Measurements from ENCODE around the gene MCM3AP.

Gene MCM3AP

DNA sequence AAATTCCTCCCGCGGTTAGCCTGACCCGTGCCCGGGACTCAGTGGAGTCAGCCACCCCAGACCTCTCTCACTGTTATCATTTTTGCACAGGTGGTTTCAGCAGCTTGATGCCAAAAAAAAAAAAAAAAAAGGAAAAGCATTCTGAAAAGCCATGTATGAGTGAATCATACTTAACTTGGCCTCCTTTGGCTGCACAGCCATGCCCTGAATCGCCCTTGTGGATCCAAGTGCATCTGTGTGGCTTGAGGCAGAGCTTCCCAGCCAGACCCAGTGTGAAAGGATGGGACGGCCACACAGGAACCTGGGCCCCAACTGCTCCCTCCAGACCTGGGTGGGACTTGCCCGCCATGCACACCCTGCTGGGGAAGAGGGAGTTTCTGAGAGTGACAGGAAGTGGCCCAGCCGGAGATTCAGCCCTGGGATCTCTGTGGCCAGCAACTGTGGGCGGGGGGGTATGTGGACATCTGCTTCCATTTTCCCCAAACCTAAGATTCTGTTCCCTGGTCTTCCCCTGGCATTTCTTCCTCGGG, 9.3 kb upstream of the MCM3AP start:
- H3K9me3 ChIP-seq (ENCODE audit: control insufficient read depth, insufficient read depth, low read length) = no peaks in the 10 kb centered on the region
- peaks cover 8% of the 10 kb centered on the region for H3K36me3 ChIP-seq (ENCODE audit: control insufficient read depth, insufficient read depth, low read length)
- H3K27ac ChIP-seq (ENCODE audit: low read length) = no peak overlapping the region
- H3K4me3 ChIP-seq (ENCODE audit: low read length) = no peak overlapping the region
- no peaks in the 10 kb centered on the region for H3K27me3 ChIP-seq (ENCODE audit: control insufficient read depth, insufficient read depth, low read length)
- no peak for DNase-seq (ENCODE audit: low read depth, low spot score)
- WGBS (ENCODE audit: insufficient coverage, insufficient read length) = no CpG with 5 or more reads among the region's 10 CpGs
- no peaks in the 10 kb centered on the region for H3K4me1 ChIP-seq (ENCODE audit: control insufficient read depth, insufficient read depth, low read length)

GRCh38 chr21:46291561-46291960, 6.2 kb upstream of the MCM3AP start:
- WGBS (ENCODE audit: insufficient coverage, insufficient read length) = no CpG with 5 or more reads among the region's 2 CpGs
- no peak overlapping the region for H3K4me3 ChIP-seq (ENCODE audit: low read length)

GRCh38 chr21:46289655-46290179, 4.3 kb upstream of the MCM3AP start:
- H3K4me1 ChIP-seq (ENCODE audit: control insufficient read depth, insufficient read depth, low read length) = no peaks in the 10 kb centered on the region
- no peak for DNase-seq (ENCODE audit: low read depth, low spot score)
- no peak overlapping the region for H3K4me3 ChIP-seq (ENCODE audit: low read length)
- H3K27me3 ChIP-seq (ENCODE audit: control insufficient read depth, insufficient read depth, low read length) = no peaks in the 10 kb centered on the region
- 0 out of 2 replicates have a peak, but pooled peaks cover 3% of the 10 kb centered on the region for H3K36me3 ChIP-seq (ENCODE audit: control insufficient read depth, insufficient read depth, low read length)
- no peak overlapping the region for H3K27ac ChIP-seq (ENCODE audit: low read length)
- no peaks in the 10 kb centered on the region for H3K9me3 ChIP-seq (ENCODE audit: control insufficient read depth, insufficient read depth, low read length)
- WGBS (ENCODE audit: insufficient coverage, insufficient read length) = no CpG with 5 or more reads among the region's 6 CpGs

More at GRCh38 chr21:46291561-46291960, 6.2 kb upstream of the MCM3AP start:
- Histone ChIP-seq H3K36me3 (ENCODE audit: control insufficient read depth, insufficient read depth, low read length) (0 out of 2 replicates have a peak, but pooled peaks cover 3% of the 10 kb centered on the region), H3K27me3 (ENCODE audit: control insufficient read depth, insufficient read depth, low read length) (no peaks in the 10 kb centered on the region), H3K4me1 (ENCODE audit: control insufficient read depth, insufficient read depth, low read length) (no peaks in the 10 kb centered on the region), H3K9me3 (ENCODE audit: control insufficient read depth, insufficient read depth, low read length) (no peaks in the 10 kb centered on the region), H3K27ac (ENCODE audit: low read length) (no peak overlapping the region)
- no peak for DNase-seq (ENCODE audit: low read depth, low spot score)

GRCh38 chr21:46287541-46287940, 2.1 kb upstream of the MCM3AP start:
- 0 out of 2 replicates have a peak, but pooled peaks cover 3% of the 10 kb centered on the region for H3K36me3 ChIP-seq (ENCODE audit: control insufficient read depth, insufficient read depth, low read length)
- H3K27me3 ChIP-seq (ENCODE audit: control insufficient read depth, insufficient read depth, low read length) = no peaks in the 10 kb centered on the region
- H3K27ac ChIP-seq (ENCODE audit: low read length) = no peak overlapping the region
- WGBS (ENCODE audit: insufficient coverage, insufficient read length) = no CpG with 5 or more reads among the region's 10 CpGs
- H3K9me3 ChIP-seq (ENCODE audit: control insufficient read depth, insufficient read depth, low read length) = no peaks in the 10 kb centered on the region
- no peak for DNase-seq (ENCODE audit: low read depth, low spot score)
- H3K4me1 ChIP-seq (ENCODE audit: control insufficient read depth, insufficient read depth, low read length) = no peaks in the 10 kb centered on the region
- no peak overlapping the region for H3K4me3 ChIP-seq (ENCODE audit: low read length)

GRCh38 chr21:46286648-46287002, 1.2 kb upstream of the MCM3AP start:
- H3K4me1 ChIP-seq (ENCODE audit: control insufficient read depth, insufficient read depth, low read length) = no peaks in the 10 kb centered on the region
- peak overlapping the region; percentile 47 for H3K27ac ChIP-seq (ENCODE audit: low read length)
- H3K36me3 ChIP-seq (ENCODE audit: control insufficient read depth, insufficient read depth, low read length) = 0 out of 2 replicates have a peak, but pooled peaks cover 3% of the 10 kb centered on the region
- H3K4me3 ChIP-seq (ENCODE audit: low read length) = peak overlapping the region; percentile 96; the same call in 1 of the 2 replicates
- DNase-seq (ENCODE audit: low read depth, low spot score) = no peak
- no peaks in the 10 kb centered on the region for H3K9me3 ChIP-seq (ENCODE audit: control insufficient read depth, insufficient read depth, low read length)
- WGBS (ENCODE audit: insufficient coverage, insufficient read length) = no CpG with 5 or more reads among the region's 16 CpGs
- H3K27me3 ChIP-seq (ENCODE audit: control insufficient read depth, insufficient read depth, low read length) = no peaks in the 10 kb centered on the region

DNA sequence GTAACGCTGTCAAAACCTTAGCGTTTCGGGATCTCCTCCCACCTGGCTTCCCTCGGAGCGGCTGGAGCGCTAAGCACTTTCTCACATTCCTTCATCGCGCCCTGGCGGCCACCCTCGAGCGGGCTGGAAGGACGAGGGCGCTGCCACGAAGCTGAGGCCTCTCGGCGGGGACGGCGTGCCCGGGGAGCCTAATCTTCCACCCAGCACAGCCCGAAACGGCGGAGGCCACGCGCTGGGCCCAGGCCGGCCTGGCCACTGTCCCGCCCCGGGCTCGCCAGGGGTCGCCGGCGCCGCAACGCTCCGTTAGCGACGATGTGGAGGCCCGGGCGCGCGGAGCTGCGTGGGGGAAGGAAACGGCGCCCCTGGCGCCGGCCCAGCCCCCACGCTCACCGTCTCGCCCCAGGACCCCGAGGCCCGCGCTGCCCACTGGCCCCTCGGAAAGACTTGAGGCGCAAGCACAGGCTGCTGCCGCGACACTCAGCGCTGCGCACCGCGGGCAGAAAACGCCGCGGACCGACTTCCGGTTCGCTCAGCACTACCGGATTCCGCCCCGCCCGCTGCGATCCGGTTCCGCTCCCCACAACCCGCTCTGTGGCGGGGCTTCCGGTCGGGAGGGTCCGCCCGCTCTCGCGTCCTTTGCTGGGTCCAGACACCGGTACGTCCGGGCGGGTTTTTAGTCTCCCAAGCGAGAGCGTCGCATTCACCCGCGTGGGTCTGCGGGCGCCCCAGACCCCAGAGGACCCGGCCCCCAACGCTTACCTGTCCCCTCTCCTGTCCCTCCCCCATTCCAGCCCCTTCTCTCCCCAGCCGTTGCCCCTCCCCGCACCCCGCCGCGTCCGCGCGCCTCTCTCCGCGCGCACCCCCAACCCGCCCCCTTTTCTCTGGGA, 593 bp upstream of the MCM3AP start, which contains the start of gene YBEY:
Gene YBEY, plus strand, starts transcription at position 582 of the 887 bp plus-strand sequence. CDS start 572 bp downstream, outside the sequence.
- peak; percentile 70 for DNase-seq (ENCODE audit: low read depth, low spot score)
- H3K27me3 ChIP-seq (ENCODE audit: control insufficient read depth, insufficient read depth, low read length) = no peaks in the 10 kb centered on the region
- WGBS (ENCODE audit: insufficient coverage, insufficient read length) = no CpG with 5 or more reads among the region's 105 CpGs
- no peaks in the 10 kb centered on the region for H3K36me3 ChIP-seq (ENCODE audit: control insufficient read depth, insufficient read depth, low read length)
- H3K4me1 ChIP-seq (ENCODE audit: control insufficient read depth, insufficient read depth, low read length) = no peaks in the 10 kb centered on the region
- H3K9me3 ChIP-seq (ENCODE audit: control insufficient read depth, insufficient read depth, low read length) = no peaks in the 10 kb centered on the region
- H3K4me3 ChIP-seq (ENCODE audit: low read length) = peak within 1 kb of the TSS; percentile 96
- H3K27ac ChIP-seq (ENCODE audit: low read length) = peak within 1 kb of the TSS; percentile 47

GRCh38 chr21:46284733-46285132, 678 bp downstream of the MCM3AP start:
- Histone ChIP-seq H3K36me3 (ENCODE audit: control insufficient read depth, insufficient read depth, low read length) (peaks cover 2% of the 10 kb centered on the region), H3K4me1 (ENCODE audit: control insufficient read depth, insufficient read depth, low read length) (no peaks in the 10 kb centered on the region), H3K9me3 (ENCODE audit: control insufficient read depth, insufficient read depth, low read length) (no peaks in the 10 kb centered on the region), H3K4me3 (ENCODE audit: low read length) (no peak overlapping the region), H3K27ac (ENCODE audit: low read length) (no peak overlapping the region), H3K27me3 (ENCODE audit: control insufficient read depth, insufficient read depth, low read length) (no peaks in the 10 kb centered on the region)
- WGBS (ENCODE audit: insufficient coverage, insufficient read length) = no CpG with 5 or more reads among the region's 1 CpG
- no peak for DNase-seq (ENCODE audit: low read depth, low spot score)

GRCh38 chr21:46284077-46284644, 1.2 kb downstream of the MCM3AP start:
- no peak overlapping the region for H3K4me3 ChIP-seq (ENCODE audit: low read length)
- H3K27ac ChIP-seq (ENCODE audit: low read length) = no peak overlapping the region
- DNase-seq (ENCODE audit: low read depth, low spot score) = no peak
- no peaks in the 10 kb centered on the region for H3K9me3 ChIP-seq (ENCODE audit: control insufficient read depth, insufficient read depth, low read length)
- H3K36me3 ChIP-seq (ENCODE audit: control insufficient read depth, insufficient read depth, low read length) = peaks cover 7% of the 10 kb centered on the region
- no peaks in the 10 kb centered on the region for H3K27me3 ChIP-seq (ENCODE audit: control insufficient read depth, insufficient read depth, low read length)
- no CpG with 5 or more reads among the region's 15 CpGs for WGBS (ENCODE audit: insufficient coverage, insufficient read length)
- H3K4me1 ChIP-seq (ENCODE audit: control insufficient read depth, insufficient read depth, low read length) = no peaks in the 10 kb centered on the region

- H3K4me3 ChIP-seq (ENCODE audit: low read length) = no peak overlapping the region
- H3K27me3 ChIP-seq (ENCODE audit: control insufficient read depth, insufficient read depth, low read length) = no peaks in the 10 kb centered on the region
- H3K36me3 ChIP-seq (ENCODE audit: control insufficient read depth, insufficient read depth, low read length) = peaks cover 25% of the 10 kb centered on the region
- no CpG with 5 or more reads among the region's 11 CpGs for WGBS (ENCODE audit: insufficient coverage, insufficient read length)
- no peak for DNase-seq (ENCODE audit: low read depth, low spot score)
- no peak overlapping the region for H3K27ac ChIP-seq (ENCODE audit: low read length)
- H3K9me3 ChIP-seq (ENCODE audit: control insufficient read depth, insufficient read depth, low read length) = no peaks in the 10 kb centered on the region
- no peaks in the 10 kb centered on the region for H3K4me1 ChIP-seq (ENCODE audit: control insufficient read depth, insufficient read depth, low read length)
Observed at GRCh38 chr21:46274797-46275390, 10.5 kb downstream of the MCM3AP start.

DNA sequence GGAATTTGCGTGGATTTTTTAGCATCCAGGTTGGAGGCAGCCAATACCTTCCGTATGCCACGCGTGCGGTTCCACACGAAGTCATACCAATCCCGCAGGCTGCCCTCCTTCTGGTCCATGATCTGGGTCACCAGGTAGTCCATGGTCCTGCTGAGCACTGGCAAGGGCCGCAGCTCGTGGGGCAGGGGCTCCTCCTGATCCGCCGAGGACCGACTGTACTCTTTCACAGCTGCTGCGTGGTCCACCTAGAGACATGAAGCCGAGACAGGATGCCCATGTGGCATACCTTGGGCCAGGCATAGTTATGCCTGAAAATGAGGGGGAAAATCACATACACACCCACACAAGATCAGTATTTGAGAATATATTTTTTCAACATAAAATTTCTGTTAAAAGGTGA, 12.1 kb downstream of the MCM3AP start:
- no peak for DNase-seq (ENCODE audit: low read depth, low spot score)
- H3K9me3 ChIP-seq (ENCODE audit: control insufficient read depth, insufficient read depth, low read length) = no peaks in the 10 kb centered on the region
- no peak overlapping the region for H3K27ac ChIP-seq (ENCODE audit: low read length)
- H3K27me3 ChIP-seq (ENCODE audit: control insufficient read depth, insufficient read depth, low read length) = no peaks in the 10 kb centered on the region
- H3K4me3 ChIP-seq (ENCODE audit: low read length) = no peak overlapping the region
- H3K36me3 ChIP-seq (ENCODE audit: control insufficient read depth, insufficient read depth, low read length) = peaks cover 23% of the 10 kb centered on the region
- no peaks in the 10 kb centered on the region for H3K4me1 ChIP-seq (ENCODE audit: control insufficient read depth, insufficient read depth, low read length)
- WGBS (ENCODE audit: insufficient coverage, insufficient read length) = no CpG with 5 or more reads among the region's 14 CpGs
